SK-N-MC (cell line): ENCODE measurements around the gene HOXA5.
A peak's percentile ranks its signal among the peaks of the same experiment; 100 is the strongest.

ENCODE experiments used
- DNase-seq: peaks from one replicate; pipeline ENCODE4 v3.0.0-alpha.2; 2011; ENCODE audit warnings: low read depth, low spot score
- H3K27ac ChIP-seq: fragments of 200-600 bp; sonication (generic); 2 replicates; pipeline ENCODE4 v1.5.1; 2016; ENCODE audit warnings: mixed run types
- H3K36me3 ChIP-seq: fragments of 200-600 bp; sonication (generic); 2 replicates; pipeline ENCODE4 v1.6.1; 2017; ENCODE audit warnings: antibody characterized with exemption, low read length, mixed read lengths; ENCODE audit not compliant: insufficient read depth
- H3K4me3 ChIP-seq: fragments of 200-600 bp; sonication (generic); 2 replicates; pipeline ENCODE4 v1.5.1; 2016
- H3K9ac ChIP-seq: fragments of 200-600 bp; sonication (generic); 2 replicates; pipeline ENCODE4 v1.8.0; 2017; ENCODE audit warnings: mixed run types, mixed read lengths; ENCODE audit not compliant: insufficient read length
- H3K9me3 ChIP-seq: fragments of 200-600 bp; sonication (generic); 2 replicates; pipeline ENCODE4 v1.6.1; 2017; ENCODE audit warnings: low read depth, mild to moderate bottlenecking, antibody characterized with exemption, low read length, moderate library complexity, mixed read lengths
- EZH2 ChIP-seq: fragments of 200-600 bp; sonication (generic); IDR thresholded peaks from one replicate; pipeline ENCODE4 v1.6.1; 2017; ENCODE audit warnings: antibody characterized with exemption
- FOXP2 ChIP-seq: optimal IDR thresholded peaks from 2 replicates; pipeline ENCODE3; 2011; ENCODE audit warnings: mild to moderate bottlenecking, moderate library complexity; ENCODE audit not compliant: insufficient read depth; ENCODE audit errors: extremely low read length, control extremely low read depth
- POLR2AphosphoS5 ChIP-seq: IDR thresholded peaks from 2 replicates; pipeline ENCODE4 v1.6.1; 2012; ENCODE audit warnings: mild to moderate bottlenecking, low read depth, low read length, borderline replicate concordance

The HOXA5 gene

GRCh38 chr7:27178366-27178765 is 34.9 kb upstream of the HOXA5 start:
- H3K9me3 ChIP-seq: no peaks in the 10 kb centered on the region
- H3K27ac ChIP-seq: no peak overlapping the region
- no peak overlapping the region for H3K4me3 ChIP-seq
- H3K9ac ChIP-seq: no peak overlapping the region
- DNase-seq: no peak
- no peaks in the 10 kb centered on the region for H3K36me3 ChIP-seq
- TF ChIP-seq POLR2AphosphoS5 (no peak), FOXP2 (no peak)

GRCh38 chr7:27177795-27178320 is 34.4 kb upstream of the HOXA5 start:
- H3K4me3 ChIP-seq: no peak overlapping the region

GRCh38 chr7:27176962-27177794 is 33.7 kb upstream of the HOXA5 start:
- Histone ChIP-seq H3K9me3 (no peaks in the 10 kb centered on the region), H3K27ac (no peak overlapping the region), H3K4me3 (no peak overlapping the region), H3K9ac (no peak overlapping the region), H3K36me3 (no peaks in the 10 kb centered on the region)
- TF ChIP-seq FOXP2 (no peak), EZH2 (no peak), POLR2AphosphoS5 (no peak)
- no peak for DNase-seq

More at GRCh38 chr7:27177795-27178320, 34.4 kb upstream of the HOXA5 start:
- no peaks in the 10 kb centered on the region for H3K36me3 ChIP-seq
- TF ChIP-seq FOXP2 (no peak), POLR2AphosphoS5 (no peak), EZH2 (no peak)
- no peak overlapping the region for H3K27ac ChIP-seq
- DNase-seq: no peak
- H3K9me3 ChIP-seq: no peaks in the 10 kb centered on the region
- H3K9ac ChIP-seq: no peak overlapping the region

- DNase-seq: no peak
- Histone ChIP-seq H3K27ac (no peak overlapping the region), H3K9me3 (no peaks in the 10 kb centered on the region), H3K9ac (no peak overlapping the region), H3K4me3 (no peak overlapping the region), H3K36me3 (no peaks in the 10 kb centered on the region)
- no peak for TF ChIP-seq FOXP2
- TF ChIP-seq EZH2: no peak
- no peak for TF ChIP-seq POLR2AphosphoS5
These were observed 33.0 kb upstream of the HOXA5 start for GRCh38 chr7:27176524-27176845.

GRCh38 chr7:27175626-27176523 is 32.4 kb upstream of the HOXA5 start:
- Histone ChIP-seq H3K9me3 (no peaks in the 10 kb centered on the region), H3K9ac (no peak overlapping the region), H3K4me3 (no peak overlapping the region), H3K36me3 (no peaks in the 10 kb centered on the region), H3K27ac (no peak overlapping the region)
- TF ChIP-seq EZH2: no peak
- no peak for TF ChIP-seq FOXP2
- no peak for TF ChIP-seq POLR2AphosphoS5
- no peak for DNase-seq

- no peak for DNase-seq
- no peak overlapping the region for H3K27ac ChIP-seq
- no peak overlapping the region for H3K9ac ChIP-seq
- no peaks in the 10 kb centered on the region for H3K9me3 ChIP-seq
- TF ChIP-seq POLR2AphosphoS5: no peak
- TF ChIP-seq EZH2: no peak
- TF ChIP-seq FOXP2: no peak
- H3K4me3 ChIP-seq: no peak overlapping the region
- no peaks in the 10 kb centered on the region for H3K36me3 ChIP-seq
These were observed 31.6 kb upstream of the HOXA5 start for GRCh38 chr7:27174874-27175625.

- peak within 1 kb of the TSS; percentile 77 for H3K9ac ChIP-seq
- no peak within 1 kb of the TSS for H3K27ac ChIP-seq
- H3K9me3 ChIP-seq: no peaks in the 10 kb centered on the region
- DNase-seq: no peak
- TF ChIP-seq POLR2AphosphoS5: no peak
- no peak for TF ChIP-seq EZH2
- no peak for TF ChIP-seq FOXP2
- no peaks in the 10 kb centered on the region for H3K36me3 ChIP-seq
- H3K4me3 ChIP-seq: peak within 1 kb of the TSS; percentile 81
These were observed 30.7 kb upstream of the HOXA5 start, which contains the start of gene HOXA10 for GRCh38 chr7:27173956-27174873. HOXA10 (minus strand) TSS chr7:27174320; CDS start chr7:27174306, 14 bp downstream.
